SK-N-SH (cell line): ENCODE data around the gene CRTC3.
"Not testable (repeated sequence)": the region's sequence is repeated elsewhere in the genome, so short reads cannot be mapped to it uniquely, and the experiment has no call there.

Experiments
- CTCF ChIP-seq: fragments of 200-600 bp; sonication (generic); IDR thresholded peaks from 2 replicates; pipeline ENCODE4 v1.6.1; 2017; ENCODE audit warnings: antibody characterized with exemption, mild to moderate bottlenecking, moderate library complexity
- EP300 ChIP-seq, 2 experiments: IDR thresholded peaks; 2 replicates each; pipeline versions ENCODE4 v1.4.0 to v1.6.1; 2012; ENCODE audit warnings: borderline replicate concordance in 1 of 2, low read depth in 1 of 2, low read length in 1 of 2
- EZH2phosphoT487 ChIP-seq: fragments of 200-600 bp; sonication (generic); IDR thresholded peaks from 2 replicates; pipeline ENCODE4 v1.6.1; 2017; ENCODE audit warnings: low read depth, mixed run types, mild to moderate bottlenecking, antibody characterized with exemption, moderate library complexity, borderline replicate concordance
- RAD21 ChIP-seq: IDR thresholded peaks from 2 replicates; pipeline ENCODE4 v1.6.1; 2012; ENCODE audit warnings: mild to moderate bottlenecking, low read length
- RFX5 ChIP-seq: IDR thresholded peaks from 2 replicates; pipeline ENCODE4 v1.6.1; 2012; ENCODE audit warnings: mild to moderate bottlenecking, improper control_type of control experiment, low read length
- RXRA ChIP-seq: IDR thresholded peaks from 2 replicates; pipeline ENCODE4 v1.4.0; 2012; ENCODE audit warnings: low read depth, mild to moderate bottlenecking, borderline replicate concordance
- YY1 ChIP-seq: IDR thresholded peaks from 2 replicates; pipeline ENCODE4 v1.4.0; 2012; ENCODE audit warnings: low read depth, mild to moderate bottlenecking

GRCh38 chr15:90636993-90637392 is 107.3 kb downstream of the CRTC3 start:
- not testable (repeated sequence) for TF ChIP-seq YY1; CTCF; RXRA; RAD21; EZH2phosphoT487; EP300 (IDR thresholded peaks at IDR 0.05; ENCODE audit: borderline replicate concordance in 1 of 2, low read depth in 1 of 2, low read length in 1 of 2); RFX5
